Keratinocyte (primary cell): ENCODE data around the gene LY6G5B. TPM values are rescaled to one million over a fixed set of nuclear protein-coding genes. Genes with fewer than 3 reads are reported as not detected.

Experiments used
- DNase-seq: peaks from one replicate; pipeline ENCODE4 v3.0.0-alpha.2; 2011; ENCODE audit warnings: low read depth, missing footprints, low spot score
- FAIRE-seq: peaks from 2 replicates; lab custom pipeline; 2011; peaks lifted over from hg19 to GRCh38; lab: Jason Lieb, UNC
- H2AFZ ChIP-seq: 2 replicates; pipeline ENCODE4 v1.6.0; 2012; ENCODE audit warnings: low read length, control low read depth, inconsistent platforms; ENCODE audit not compliant: control insufficient read depth
- H3K27ac ChIP-seq: 2 replicates; pipeline ENCODE4 v1.5.1; 2011; ENCODE audit warnings: low read length; ENCODE audit not compliant: control insufficient read depth, insufficient read depth
- H3K27me3 ChIP-seq: 3 replicates; pipeline ENCODE4 v1.6.0; 2011; ENCODE audit warnings: low read length; ENCODE audit not compliant: control insufficient read depth, insufficient read depth; ENCODE audit errors: extremely low read depth
- H3K36me3 ChIP-seq, 2 experiments: 2 replicates in 1 of 2; 3 replicates in 1 of 2; pipeline ENCODE4 v1.5.1; 2011; ENCODE audit warnings: low read length in 2 of 2, mild to moderate bottlenecking in 1 of 2; ENCODE audit not compliant: control insufficient read depth in 2 of 2, insufficient read depth in 2 of 2; ENCODE audit errors: extremely low read depth in 1 of 2
- H3K4me1 ChIP-seq: 3 replicates; pipeline ENCODE4 v1.5.1; 2011; ENCODE audit warnings: low read length; ENCODE audit not compliant: control insufficient read depth, insufficient read depth; ENCODE audit errors: extremely low read depth
- H3K4me2 ChIP-seq: 3 replicates; pipeline ENCODE4 v1.6.0; 2011; ENCODE audit warnings: low read depth, low read length; ENCODE audit not compliant: control insufficient read depth, insufficient read depth; ENCODE audit errors: extremely low read depth
- H3K4me3 ChIP-seq, 3 experiments: fragments of 200-600 bp in 1 of 3; sonication (generic) in 1 of 3; 2 replicates in 2 of 3; 3 replicates in 1 of 3; pipeline ENCODE4 v1.5.1; 2011 to 2016; ENCODE audit warnings: low read length in 3 of 3, mild to moderate bottlenecking in 3 of 3, control low read depth in 2 of 3, inconsistent platforms in 1 of 3, low read depth in 1 of 3, mixed read lengths in 1 of 3, mixed run types in 1 of 3, moderate library complexity in 1 of 3; ENCODE audit not compliant: control insufficient read depth in 2 of 3, insufficient read depth in 2 of 3; ENCODE audit errors: extremely low read depth in 1 of 3
- H3K79me2 ChIP-seq: 2 replicates; pipeline ENCODE4 v1.6.0; 2012; ENCODE audit warnings: low read length; ENCODE audit not compliant: control insufficient read depth, insufficient read depth
- H3K9ac ChIP-seq: 3 replicates; pipeline ENCODE4 v1.6.0; 2011; ENCODE audit warnings: low read length; ENCODE audit not compliant: control insufficient read depth, insufficient read depth; ENCODE audit errors: extremely low read depth
- H3K9me1 ChIP-seq: 3 replicates; pipeline ENCODE4 v1.6.0; 2011; ENCODE audit warnings: low read length; ENCODE audit not compliant: control insufficient read depth, insufficient read depth; ENCODE audit errors: extremely low read depth
- H3K9me3 ChIP-seq: 2 replicates; pipeline ENCODE4 v1.5.1; 2012; ENCODE audit warnings: low read depth, low read length; ENCODE audit not compliant: control insufficient read depth
- H4K20me1 ChIP-seq: 3 replicates; pipeline ENCODE4 v1.6.0; 2011; ENCODE audit warnings: low read length; ENCODE audit not compliant: control insufficient read depth, insufficient read depth; ENCODE audit errors: extremely low read depth
- EZH2 ChIP-seq: IDR thresholded peaks from one replicate; pipeline ENCODE4 v1.6.1; 2012; ENCODE audit warnings: inconsistent platforms, mild to moderate bottlenecking, low read length, moderate library complexity
- dilution Hi-C: fragments of 300-500 bp; cut with MboI; formaldehyde crosslinking; loops from one replicate; pipeline ENCODE4 v1.7.0; 2020; ENCODE audit warnings: low sequenced_read_pairs; ENCODE audit not compliant: extremely low pct_ligation_motif_present
- polyA plus RNA-seq, 5 experiments: library from polyadenylated mRNA; depleted of rRNA in 3 of 5; stranded (reverse) in 3 of 5; stranded (forward) in 1 of 5; unstranded in 1 of 5; fragments of >200 nt; gene quantifications; 1 replicate in 1 of 5; 2 replicates in 3 of 5; 3 replicates in 1 of 5; pipeline versions ENCODE4 v1.2.1 to v1.2.3, GENCODE V29; 2011 to 2012; ENCODE audit warnings: missing spikeins in 2 of 5, low read depth in 1 of 5, low replicate concordance in 1 of 5
- TF ChIP-seq, protein P1 (sequence below), 3 experiments: IDR thresholded peaks in 1 of 3; conservative IDR thresholded peaks in 1 of 3; optimal IDR thresholded peaks in 1 of 3; 2 replicates in 2 of 3; 3 replicates in 1 of 3; pipeline versions ENCODE3 to v1.5.1; 2011; ENCODE audit warnings: low read length in 3 of 3, mild to moderate bottlenecking in 3 of 3, moderate library complexity in 2 of 3, control low read depth in 1 of 3, inconsistent platforms in 1 of 3; ENCODE audit not compliant: insufficient read depth in 2 of 3; ENCODE audit errors: extremely low read depth in 1 of 3

LY6G5B gene
- polyA plus RNA-seq, 1 donor (not counting 4 experiments of a cell fraction or from before 2014, with no cell fraction given) = 5.2 TPM

DNA sequence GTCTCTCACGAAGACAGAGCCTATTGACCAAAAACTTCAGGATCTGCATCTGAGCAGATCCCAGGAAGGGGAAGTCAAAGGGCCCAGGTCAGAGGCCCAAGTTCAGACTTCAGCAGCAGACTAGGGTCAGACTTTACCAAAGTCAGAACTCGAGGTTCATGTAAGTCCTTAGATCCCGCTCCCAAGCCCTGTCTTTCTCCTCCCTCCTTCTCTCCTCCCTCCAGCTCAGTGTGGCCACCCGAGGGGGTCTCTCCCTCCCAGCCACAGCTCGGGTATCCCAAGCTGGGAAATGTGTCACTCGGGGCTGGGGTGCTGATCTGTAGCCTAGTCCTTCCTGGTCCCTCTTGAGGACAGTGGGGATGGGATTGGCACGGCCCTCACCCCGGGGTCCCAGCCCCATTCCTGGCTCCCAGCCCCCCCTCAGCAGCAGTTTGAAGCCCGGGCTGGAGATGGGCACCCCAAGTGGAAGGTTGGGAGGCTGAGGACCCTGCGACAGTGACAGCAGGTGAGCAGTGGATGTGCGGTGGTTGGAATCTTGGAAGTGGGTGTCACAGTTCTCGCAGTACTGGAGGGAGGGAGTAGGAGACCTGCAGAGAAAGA, 7.6 kb upstream of the LY6G5B start:
- H3K9me1 ChIP-seq = no peaks in the 10 kb centered on the region
- H3K27ac ChIP-seq = no peak overlapping the region
- no peak for TF ChIP-seq EZH2
- TF ChIP-seq, protein P1, sequence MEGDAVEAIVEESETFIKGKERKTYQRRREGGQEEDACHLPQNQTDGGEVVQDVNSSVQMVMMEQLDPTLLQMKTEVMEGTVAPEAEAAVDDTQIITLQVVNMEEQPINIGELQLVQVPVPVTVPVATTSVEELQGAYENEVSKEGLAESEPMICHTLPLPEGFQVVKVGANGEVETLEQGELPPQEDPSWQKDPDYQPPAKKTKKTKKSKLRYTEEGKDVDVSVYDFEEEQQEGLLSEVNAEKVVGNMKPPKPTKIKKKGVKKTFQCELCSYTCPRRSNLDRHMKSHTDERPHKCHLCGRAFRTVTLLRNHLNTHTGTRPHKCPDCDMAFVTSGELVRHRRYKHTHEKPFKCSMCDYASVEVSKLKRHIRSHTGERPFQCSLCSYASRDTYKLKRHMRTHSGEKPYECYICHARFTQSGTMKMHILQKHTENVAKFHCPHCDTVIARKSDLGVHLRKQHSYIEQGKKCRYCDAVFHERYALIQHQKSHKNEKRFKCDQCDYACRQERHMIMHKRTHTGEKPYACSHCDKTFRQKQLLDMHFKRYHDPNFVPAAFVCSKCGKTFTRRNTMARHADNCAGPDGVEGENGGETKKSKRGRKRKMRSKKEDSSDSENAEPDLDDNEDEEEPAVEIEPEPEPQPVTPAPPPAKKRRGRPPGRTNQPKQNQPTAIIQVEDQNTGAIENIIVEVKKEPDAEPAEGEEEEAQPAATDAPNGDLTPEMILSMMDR (optimal IDR thresholded peaks at IDR 0.05 in 1 of 3, IDR thresholded peaks at IDR 0.05 in 1 of 3, conservative IDR thresholded peaks at IDR 0.05 in 1 of 3; ENCODE audit: extremely low read depth in 1 of 3, insufficient read depth in 2 of 3, low read length in 3 of 3) = no peak

DNA sequence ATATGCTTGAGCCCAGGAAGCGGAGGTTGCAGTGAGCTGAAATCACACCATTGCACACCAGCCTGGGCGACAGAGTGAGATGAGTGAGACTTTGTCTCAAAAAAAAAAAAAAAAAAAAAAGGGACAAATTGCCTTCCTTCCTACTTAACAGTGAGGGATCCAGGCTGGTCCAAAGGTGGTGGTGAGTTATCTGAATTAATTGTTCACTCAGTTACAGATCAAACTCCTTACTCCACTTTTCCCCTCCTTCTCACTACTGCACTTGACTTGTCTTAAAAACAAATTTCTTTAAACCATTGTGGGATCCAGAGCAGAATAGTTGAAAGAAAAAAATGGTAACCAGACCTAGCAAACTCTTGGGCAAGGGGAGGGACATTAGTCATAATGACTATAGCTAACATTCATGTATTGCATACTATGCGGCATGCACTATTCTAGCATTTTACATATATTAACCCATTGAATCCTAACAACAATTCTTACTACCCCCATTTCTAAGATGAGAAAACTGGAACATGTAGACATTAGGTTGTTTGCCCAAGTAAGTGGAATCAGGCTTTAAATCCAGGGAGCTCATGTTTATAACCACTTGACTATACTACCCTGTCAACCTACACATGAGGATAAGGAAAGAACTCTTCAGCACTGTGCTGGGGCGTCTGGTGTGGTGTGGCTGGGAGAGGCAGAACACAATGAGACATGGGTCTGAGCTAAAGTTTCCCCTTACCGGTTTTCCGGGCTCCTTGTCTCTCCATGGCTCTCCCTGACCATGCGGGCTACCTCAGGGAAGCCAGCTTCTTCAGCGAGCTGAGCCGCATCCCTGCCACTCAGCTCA, 6.4 kb upstream of the LY6G5B start:
- no peaks in the 10 kb centered on the region for H3K9me3 ChIP-seq
- H3K4me1 ChIP-seq = peaks cover 45% of the 10 kb centered on the region
- no peak for TF ChIP-seq EZH2
- TF ChIP-seq, protein P1 (optimal IDR thresholded peaks at IDR 0.05 in 1 of 3, IDR thresholded peaks at IDR 0.05 in 1 of 3, conservative IDR thresholded peaks at IDR 0.05 in 1 of 3; ENCODE audit: extremely low read depth in 1 of 3, insufficient read depth in 2 of 3, low read length in 3 of 3) = no peak
- H4K20me1 ChIP-seq = no peaks in the 10 kb centered on the region
- dilution Hi-C loops = no loop called here
- peaks cover 10 to 18% of the 10 kb centered on the region in 2 experiments for H3K36me3 ChIP-seq
- peak overlapping the region; percentile 71 for H3K4me2 ChIP-seq
- H3K9ac ChIP-seq = peak overlapping the region; percentile 94
- H2AFZ ChIP-seq = no peak overlapping the region
- DNase-seq (no peak), FAIRE-seq (no peak)
- peaks cover 45% of the 10 kb centered on the region for H3K79me2 ChIP-seq
- peak overlapping the region; percentile 93 to 95 (median 94) for H3K4me3 ChIP-seq
- no peaks in the 10 kb centered on the region for H3K27me3 ChIP-seq
- H3K27ac ChIP-seq = peak overlapping the region; percentile 96
- no peaks in the 10 kb centered on the region for H3K9me1 ChIP-seq

More for the DNA sequence above, 7.6 kb upstream of the LY6G5B start:
- FAIRE-seq (no peak), DNase-seq (no peak)
- H3K4me1 ChIP-seq = peaks cover 47% of the 10 kb centered on the region
- no peak overlapping the region for H3K4me2 ChIP-seq
- peaks cover 42% of the 10 kb centered on the region for H3K79me2 ChIP-seq
- H3K27me3 ChIP-seq = no peaks in the 10 kb centered on the region
- H3K9me3 ChIP-seq = no peaks in the 10 kb centered on the region
- peaks cover 7 to 11% of the 10 kb centered on the region in 2 experiments for H3K36me3 ChIP-seq
- H3K9ac ChIP-seq = no peak overlapping the region
- H4K20me1 ChIP-seq = no peaks in the 10 kb centered on the region
- dilution Hi-C loops = no loop called here
- H2AFZ ChIP-seq = no peak overlapping the region
- no peak overlapping the region for H3K4me3 ChIP-seq
